Measurements from ENCODE around the gene FLOT1. TPM values are rescaled to one million over a fixed set of nuclear protein-coding genes. Genes with fewer than 3 reads are reported as not detected.

The FLOT1 gene
- total and polyA plus RNA-seq, 2 of the 13 experiments (the other 11 are each of a cell fraction or from before 2014, with no cell fraction given), result 82.3 to 130 TPM

GRCh38 chr6:30686908-30687658 lies 55.4 kb downstream of the FLOT1 start (continued):
- TF ChIP-seq NAIF1 (CRISPR knock-in tag; IDR thresholded peaks at IDR 0.05; ENCODE audit: borderline replicate concordance) (no peak), ZBTB39 (CRISPR knock-in tag; IDR thresholded peaks at IDR 0.05) (no peak), ZNF614 (CRISPR knock-in tag; IDR thresholded peaks at IDR 0.05; ENCODE audit: borderline replicate concordance) (no peak), CAMTA2 (CRISPR knock-in tag; IDR thresholded peaks at IDR 0.05; ENCODE audit: borderline replicate concordance) (0 out of 2 replicates have a peak, but pooled peaks have one; percentile 66), SKIL (CRISPR knock-in tag; IDR thresholded peaks at IDR 0.05; ENCODE audit: borderline replicate concordance) (no peak), ZFP36 (IDR thresholded peaks at IDR 0.05; ENCODE audit: borderline replicate concordance, low read depth, low read length, partially characterized antibody) (no peak), GFI1 (CRISPR knock-in tag; IDR thresholded peaks at IDR 0.05; ENCODE audit: borderline replicate concordance) (peak; percentile 75; the same call in 1 of the 2 replicates), CERS6 (CRISPR knock-in tag; IDR thresholded peaks at IDR 0.05) (no peak), CBX1 (IDR thresholded peaks at IDR 0.05; ENCODE audit: low read depth) (no peak), ELF1 (CRISPR knock-in tag; IDR thresholded peaks at IDR 0.05) (no peak), MIXL1 (CRISPR knock-in tag; IDR thresholded peaks at IDR 0.05) (no peak), HNF4G (IDR thresholded peaks at IDR 0.05; ENCODE audit: borderline replicate concordance, low read depth, low read length) (no peak), HNF4G (CRISPR knock-in tag; IDR thresholded peaks at IDR 0.05; ENCODE audit: borderline replicate concordance, low read depth) (0 out of 2 replicates have a peak, but pooled peaks have one; percentile 4), ZNF615 (CRISPR knock-in tag; IDR thresholded peaks at IDR 0.05; ENCODE audit: borderline replicate concordance) (no peak), ZNF318 (CRISPR knock-in tag; IDR thresholded peaks at IDR 0.05) (no peak)
